NCI-H187 treated with DMSO at 0.1 percent for 48 hours (cell line): ENCODE data around the gene PON2.
"Not testable (repeated sequence)": the region's sequence is repeated elsewhere in the genome, so short reads cannot be mapped to it uniquely, and the experiment has no call there.

Experiments used
- DNase-seq: peaks from one replicate; lab custom pipeline; 2025; lab: John Stamatoyannopoulos, UW

PON2 gene

GRCh38 chr7:95434557-95435421 is at the start of gene PON2:
TSS of gene PON2 (minus strand) at chr7:95435028. CDS start at chr7:95434951, 77 bp downstream.
- DNase-seq: no peak

GRCh38 chr7:95482424-95482823 is 47.6 kb upstream of the PON2 start:
- DNase-seq: no peak

DNA sequence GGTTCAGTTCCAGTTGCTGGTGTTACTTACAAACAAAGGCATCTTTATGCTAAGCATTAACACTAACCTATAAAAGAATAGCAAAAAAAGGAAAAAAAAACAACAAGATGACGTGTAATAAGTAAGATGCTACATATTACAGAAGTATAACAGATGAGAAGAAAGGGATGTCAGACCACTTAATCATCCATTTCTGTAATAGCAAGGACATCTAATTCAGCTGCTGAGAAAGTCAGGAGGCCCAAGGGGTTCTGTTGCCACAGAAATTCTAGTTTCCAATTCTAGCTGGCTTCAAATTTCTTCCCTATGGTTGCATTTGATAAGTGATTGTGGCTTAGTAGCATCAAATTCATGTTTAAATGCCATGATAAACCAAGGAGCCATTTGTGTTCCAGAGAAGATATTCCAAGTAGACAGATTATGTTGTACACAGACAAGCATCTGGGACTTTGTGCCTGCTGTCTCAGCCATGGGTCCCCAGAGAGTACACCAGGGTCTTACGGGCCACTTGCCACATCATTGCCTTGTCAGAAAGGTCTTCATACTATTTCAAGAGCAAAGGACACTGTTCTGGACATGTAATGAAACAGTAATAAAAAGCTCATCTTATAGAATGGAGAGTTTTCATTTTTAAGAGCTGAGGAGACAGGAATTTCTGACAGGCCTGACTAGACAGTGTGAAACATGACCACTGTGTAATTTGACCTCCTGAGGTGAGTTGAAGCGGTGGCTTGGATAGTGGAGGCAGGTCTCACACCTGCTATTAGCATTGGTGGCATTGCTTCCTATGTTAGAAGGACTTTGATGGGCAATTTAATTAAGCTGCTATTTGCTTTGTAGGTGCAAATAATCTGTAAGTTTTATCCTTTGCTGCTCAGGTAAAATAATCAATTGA is 46.7 kb upstream of the PON2 start:
- no peak for DNase-seq

DNA sequence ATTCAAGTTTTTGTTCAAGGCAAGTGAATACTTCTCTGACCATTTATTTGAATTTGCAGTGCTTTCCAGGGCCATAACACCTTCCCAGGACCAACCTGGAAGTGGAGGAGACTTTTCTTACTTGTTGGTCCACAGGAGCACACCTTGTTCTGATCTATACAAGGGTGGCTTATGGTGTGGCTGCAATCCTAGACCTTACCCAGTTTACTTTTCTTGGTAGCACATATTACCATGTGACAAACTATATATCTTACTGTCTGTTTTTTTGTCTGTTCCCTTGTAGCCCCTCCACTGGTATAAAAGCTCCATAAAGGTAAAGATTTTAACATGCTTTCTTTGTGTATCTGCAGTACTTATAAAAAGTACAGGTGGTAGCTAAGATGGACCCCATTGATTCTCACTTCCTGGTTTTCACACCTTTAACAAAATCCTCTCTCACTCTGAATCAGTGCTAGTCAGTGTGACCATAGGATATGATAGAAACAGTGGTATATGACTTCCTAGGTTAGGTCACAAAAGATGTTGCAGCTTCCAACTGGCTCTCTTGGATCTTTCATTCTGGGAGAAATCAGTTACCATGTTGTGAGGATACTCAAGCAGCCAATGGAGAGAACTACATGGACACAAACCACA is 45.3 kb upstream of the PON2 start:
- no peak for DNase-seq

- no peak for DNase-seq
Measured at GRCh38 chr7:95478272-95479037, 43.6 kb upstream of the PON2 start.

GRCh38 chr7:95476904-95477594 is 42.2 kb upstream of the PON2 start:
- DNase-seq: peak; percentile 56

GRCh38 chr7:95476072-95476847 is 41.4 kb upstream of the PON2 start:
- DNase-seq: no peak

DNA sequence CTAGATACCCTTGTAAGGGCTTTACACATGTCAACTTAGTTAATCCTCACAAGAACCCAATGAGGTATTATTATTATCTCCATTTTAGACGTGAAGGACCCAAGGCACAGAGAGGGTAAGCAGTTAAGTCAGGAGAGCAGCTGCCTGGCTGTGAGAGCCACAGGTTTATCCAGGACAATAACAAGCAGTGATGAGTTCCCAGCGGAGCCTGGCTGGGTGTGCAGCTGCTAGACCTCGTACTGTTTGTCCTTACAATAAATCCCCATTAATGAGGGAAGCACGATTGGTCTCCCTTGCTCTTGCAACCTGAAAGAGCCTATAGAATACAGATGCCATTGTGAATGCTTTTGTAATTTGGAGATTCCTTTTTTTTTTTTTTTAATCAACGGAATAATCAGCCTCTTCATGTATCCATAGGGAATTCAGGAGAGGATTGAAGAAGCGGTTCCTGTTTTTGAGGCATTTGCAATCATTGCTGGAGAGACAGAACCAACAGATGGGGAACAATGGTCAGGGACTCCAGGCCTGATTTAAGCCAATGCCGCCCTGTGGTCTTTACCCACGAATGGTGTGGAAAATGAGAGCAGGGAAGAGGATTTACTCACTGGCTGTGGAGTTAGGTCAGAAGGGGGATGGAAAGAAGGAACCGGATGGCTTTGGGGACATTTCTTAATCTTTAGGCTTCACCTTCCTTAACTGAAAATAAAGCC is 38.6 kb upstream of the PON2 start:
- DNase-seq: no peak

DNA sequence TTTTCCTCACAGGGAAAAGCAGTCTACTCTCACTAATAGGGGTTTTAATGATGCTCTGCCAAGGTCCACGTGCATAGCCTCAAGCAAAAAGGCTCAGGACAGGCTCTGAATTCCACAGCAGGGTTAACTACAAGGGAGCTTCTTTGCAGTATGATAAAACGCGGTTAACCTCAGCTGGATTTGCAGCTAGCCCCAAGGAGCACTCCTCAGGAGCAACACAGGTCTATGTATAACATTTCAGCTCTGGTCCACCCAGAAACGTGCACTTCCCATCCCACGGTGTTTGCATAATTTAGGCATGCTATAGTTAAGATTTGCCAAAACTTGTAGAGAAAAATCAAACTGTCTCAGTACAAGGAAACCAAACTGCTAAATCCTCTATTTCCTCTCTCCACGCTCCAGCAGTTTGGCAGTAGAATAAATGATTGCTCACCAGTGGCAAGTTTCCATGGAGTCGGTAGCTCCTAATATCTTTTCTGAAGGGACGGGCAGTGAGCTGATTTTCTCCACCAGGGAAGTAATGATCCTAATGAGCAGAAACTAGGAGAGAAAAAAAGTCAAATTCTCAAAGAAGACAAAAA is 37.8 kb upstream of the PON2 start:
- DNase-seq: no peak

DNA sequence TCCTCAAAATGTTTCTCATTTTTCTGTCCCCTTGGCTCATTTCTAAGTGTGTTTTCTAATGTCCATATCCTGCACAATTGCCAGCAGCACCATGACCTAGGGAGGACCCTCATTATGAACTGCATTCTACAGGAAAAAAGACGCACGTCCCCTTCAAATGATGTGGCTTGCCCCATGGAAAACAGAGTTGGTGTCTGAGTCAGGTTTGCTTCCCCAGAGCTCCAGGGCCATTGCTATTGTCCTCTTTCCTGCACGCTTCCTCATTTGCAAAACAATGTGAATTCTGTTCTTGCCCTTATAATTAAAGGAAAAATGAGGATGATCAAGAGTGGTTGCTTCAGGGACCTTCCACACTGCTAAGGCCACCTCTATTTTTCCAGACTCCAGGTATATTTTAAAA is 36.2 kb upstream of the PON2 start:
- no peak for DNase-seq

- DNase-seq: no peak
Measured at GRCh38 chr7:95470452-95470851, 35.6 kb upstream of the PON2 start.

GRCh38 chr7:95469848-95470247 is 35.0 kb upstream of the PON2 start:
- DNase-seq: peak; percentile 27

DNA sequence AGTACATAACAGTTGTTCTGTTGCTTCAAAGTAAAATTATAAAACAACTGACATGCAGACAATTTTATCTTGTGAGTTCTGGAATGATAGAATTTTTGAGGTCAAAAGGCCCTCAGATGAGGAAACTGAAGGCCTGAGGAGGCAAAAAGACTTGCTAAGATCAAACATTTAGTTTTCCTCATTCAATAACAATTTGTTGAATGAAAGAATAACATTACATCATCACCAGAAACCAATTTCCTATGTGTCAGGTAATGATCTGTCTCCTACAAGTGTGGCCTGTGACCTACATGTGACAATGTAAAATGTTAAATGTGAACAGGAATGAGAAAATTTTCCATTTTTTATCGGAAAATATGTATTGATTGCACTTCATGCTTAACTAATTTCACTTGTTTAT is 34.4 kb upstream of the PON2 start:
- DNase-seq: no peak

- no peak for DNase-seq
Measured at GRCh38 chr7:95467912-95468607, 33.2 kb upstream of the PON2 start.

DNA sequence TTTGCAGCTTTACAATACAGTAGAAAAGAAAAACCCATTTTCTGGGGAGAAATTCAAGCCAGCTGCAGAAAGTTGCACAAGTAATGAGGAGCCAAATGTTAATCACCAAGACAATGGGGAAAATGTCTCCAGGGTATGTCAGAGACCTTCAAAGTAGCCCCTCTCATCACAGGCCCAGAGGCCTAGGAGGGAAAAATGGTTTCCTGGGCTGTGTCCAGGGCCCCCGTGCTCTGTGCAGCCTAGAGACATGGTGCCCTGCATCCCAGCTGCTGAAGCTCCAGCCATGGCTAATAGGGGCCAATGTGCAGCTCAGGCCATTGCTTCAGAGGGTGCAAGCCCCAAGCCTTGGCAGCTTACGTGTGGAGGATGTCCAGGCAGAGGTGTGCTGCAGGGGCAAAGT is 25.8 kb upstream of the PON2 start:
- DNase-seq: not testable (repeated sequence)

GRCh38 chr7:95457947-95458346 is 23.1 kb upstream of the PON2 start:
- no peak for DNase-seq

DNA sequence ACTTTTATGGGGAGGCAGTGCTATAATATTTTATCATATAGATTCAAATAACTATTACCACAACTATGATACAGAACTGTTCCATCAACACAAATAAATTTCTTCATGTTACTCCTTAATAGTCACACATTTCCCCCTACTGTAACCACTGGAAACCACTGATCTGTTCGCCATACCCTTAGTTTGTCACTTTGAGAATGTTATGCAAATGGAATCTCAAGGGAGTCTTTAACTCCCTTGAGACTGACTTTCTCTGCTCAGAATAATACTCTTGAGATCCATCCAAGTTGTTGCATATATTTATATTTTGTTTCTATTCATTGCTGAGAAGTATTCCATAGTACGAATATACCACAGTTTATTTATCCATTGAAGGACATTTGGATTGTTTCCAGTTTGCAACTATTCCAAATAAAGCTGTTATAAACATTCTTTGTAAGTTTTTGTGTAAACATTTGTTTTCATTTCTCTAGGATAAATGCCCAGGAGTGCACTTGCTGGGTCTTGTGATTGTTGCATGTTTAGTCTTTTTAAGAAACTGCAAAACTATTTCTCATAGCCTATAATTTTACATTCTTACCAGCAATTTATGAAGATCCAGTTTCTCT is 19.7 kb upstream of the PON2 start:
- DNase-seq: no peak

DNA sequence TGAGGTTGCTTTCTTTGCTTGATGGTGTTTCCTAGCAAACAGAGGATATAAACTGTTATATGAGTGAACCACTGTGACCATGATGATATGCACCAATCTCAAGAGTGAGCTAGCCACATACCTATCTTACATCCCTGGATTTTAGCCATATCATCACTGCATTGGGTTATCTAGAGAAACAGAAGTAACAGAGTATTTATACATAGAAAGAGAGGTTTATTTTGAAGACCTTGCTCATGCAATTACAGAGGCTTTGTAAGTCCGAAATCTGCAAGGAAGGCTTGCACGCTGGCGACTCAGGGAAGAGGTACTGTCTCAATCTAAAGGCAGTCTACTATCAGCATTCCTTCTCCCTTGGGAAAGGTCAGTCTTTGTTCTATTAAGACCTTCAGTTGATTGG is 11.8 kb upstream of the PON2 start:
- no peak for DNase-seq
